Endothelial cell of umbilical vein (primary cell): ENCODE results near the gene AVL9. TPM values are rescaled to one million over a fixed set of nuclear protein-coding genes. Genes with fewer than 3 reads are reported as not detected.

Experiments used
- BruUV-seq: library from RNA; stranded (reverse); fragments of 400-500 nt; replicated peaks from 2 replicates; lab custom pipeline; 2021; lab: Mats Ljungman, UMichigan
- CTCF ChIA-PET: fragments of 300-600, 350-600 bp; sonication (Branson Sonifier 250); formaldehyde crosslinking; loops from one replicate; lab custom pipeline; 2021; ENCODE audit warnings: antibody characterized with exemption, inconsistent platforms; lab: Charles Lee
- POLR2A ChIA-PET: fragments of 300-600, 350-600 bp; sonication (Branson Sonifier 250); formaldehyde crosslinking; loops from one replicate; lab custom pipeline; 2021; ENCODE audit warnings: antibody characterized with exemption, inconsistent platforms; lab: Charles Lee
- DNase-seq: peaks from one replicate; pipeline ENCODE4 v3.0.0-alpha.2; 2011; ENCODE audit warnings: low read depth, low spot score
- FAIRE-seq: peaks from 2 replicates; lab custom pipeline; 2011; peaks lifted over from hg19 to GRCh38; lab: Jason Lieb, UNC
- H2AFZ ChIP-seq: 2 replicates; pipeline ENCODE4 v1.6.0; 2012; ENCODE audit warnings: low read depth, low read length, control low read depth, inconsistent platforms
- H3K27ac ChIP-seq: 2 replicates; pipeline ENCODE4 v1.5.1; 2011; ENCODE audit warnings: low read depth, mild to moderate bottlenecking, control low read depth, low read length, moderate library complexity; ENCODE audit not compliant: insufficient read depth
- H3K27me3 ChIP-seq, 2 experiments: 2 replicates each; pipeline versions ENCODE4 v1.6.0 to v1.6.1; 2011; ENCODE audit warnings: low read length in 2 of 2, mixed read lengths in 1 of 2; ENCODE audit not compliant: control insufficient read depth in 2 of 2, insufficient read depth in 2 of 2
- H3K36me3 ChIP-seq, 2 experiments: 2 replicates in 1 of 2; 3 replicates in 1 of 2; pipeline ENCODE4 v1.5.1; 2011; ENCODE audit warnings: low read length in 2 of 2, mild to moderate bottlenecking in 1 of 2, moderate library complexity in 1 of 2; ENCODE audit not compliant: control insufficient read depth in 2 of 2, insufficient read depth in 2 of 2; ENCODE audit errors: extremely low read depth in 1 of 2
- H3K4me1 ChIP-seq: 3 replicates; pipeline ENCODE4 v1.5.1; 2011; ENCODE audit warnings: mild to moderate bottlenecking, low read length; ENCODE audit not compliant: control insufficient read depth, insufficient read depth; ENCODE audit errors: extremely low read depth
- H3K4me2 ChIP-seq: 2 replicates; pipeline ENCODE4 v1.6.1; 2011; ENCODE audit warnings: low read length, control low read depth, mixed read lengths; ENCODE audit not compliant: insufficient read depth
- H3K4me3 ChIP-seq, 3 experiments: fragments of 200-600 bp in 1 of 3; sonication (generic), shearing (Covaris generic) in 1 of 3; replicated peaks in 1 of 3; 2 replicates each; pipeline ENCODE4 v1.5.1; 2011 to 2016; ENCODE audit warnings: control low read depth in 3 of 3, low read length in 3 of 3, mild to moderate bottlenecking in 2 of 3, inconsistent platforms in 1 of 3, low read depth in 1 of 3, moderate library complexity in 1 of 3; ENCODE audit not compliant: insufficient read depth in 1 of 3
- H3K79me2 ChIP-seq: 2 replicates; pipeline ENCODE4 v1.6.0; 2012; ENCODE audit warnings: low read length, inconsistent platforms; ENCODE audit not compliant: control insufficient read depth, insufficient read depth
- H3K9ac ChIP-seq: replicated peaks from 2 replicates; pipeline ENCODE3; 2011; ENCODE audit warnings: low read length, control low read depth; ENCODE audit not compliant: insufficient read depth; ENCODE audit errors: extremely low read depth
- H3K9me1 ChIP-seq: replicated peaks from 3 replicates; pipeline ENCODE4 v1.6.0; 2011; ENCODE audit warnings: mild to moderate bottlenecking, low read length; ENCODE audit not compliant: control insufficient read depth, insufficient read depth; ENCODE audit errors: extremely low read depth
- H3K9me3 ChIP-seq: replicated peaks from 2 replicates; pipeline ENCODE4 v1.5.1; 2012; ENCODE audit warnings: low read length, inconsistent platforms; ENCODE audit not compliant: control insufficient read depth, insufficient read depth
- H4K20me1 ChIP-seq: replicated peaks from 2 replicates; pipeline ENCODE3; 2011; ENCODE audit warnings: mild to moderate bottlenecking, low read length; ENCODE audit not compliant: control insufficient read depth, insufficient read depth; ENCODE audit errors: extremely low read depth
- CTCF ChIP-seq, 2 donors: IDR thresholded peaks; 1 replicate in 1 of 2; 2 replicates in 1 of 2; pipeline ENCODE4 v1.5.1; 2011; ENCODE audit warnings: low read length in 2 of 2, mild to moderate bottlenecking in 2 of 2, moderate library complexity in 2 of 2, control low read depth in 1 of 2, inconsistent platforms in 1 of 2, low read depth in 1 of 2; ENCODE audit not compliant: insufficient read depth in 1 of 2; ENCODE audit errors: extremely low read depth in 1 of 2
- EZH2 ChIP-seq: IDR thresholded peaks from 2 replicates; pipeline ENCODE4 v1.6.1; 2012; ENCODE audit warnings: borderline replicate concordance, low read depth, mild to moderate bottlenecking, moderate library complexity, low read length, inconsistent platforms; ENCODE audit not compliant: severe bottlenecking
- FOS ChIP-seq: IDR thresholded peaks from 2 replicates; pipeline ENCODE4 v1.6.1; 2011; ENCODE audit warnings: mild to moderate bottlenecking, low read length, moderate library complexity, borderline replicate concordance; ENCODE audit not compliant: insufficient read depth
- GATA2 ChIP-seq: IDR thresholded peaks from 2 replicates; pipeline ENCODE4 v1.7.0; 2011; ENCODE audit warnings: low read depth, mild to moderate bottlenecking, moderate library complexity, mixed read lengths, low read length; ENCODE audit not compliant: insufficient read length, insufficient read depth
- JUN ChIP-seq: IDR thresholded peaks from 2 replicates; pipeline ENCODE4 v1.6.1; 2011; ENCODE audit warnings: borderline replicate concordance, low read depth; ENCODE audit not compliant: insufficient read length, insufficient read depth
- MAX ChIP-seq: IDR thresholded peaks from 2 replicates; pipeline ENCODE4 v1.6.1; 2011; ENCODE audit not compliant: insufficient read depth, insufficient read length
- MYC ChIP-seq: IDR thresholded peaks from one replicate; pipeline ENCODE4 v1.6.1; 2011; ENCODE audit warnings: mild to moderate bottlenecking, low read depth, low read length
- POLR2A ChIP-seq: IDR thresholded peaks from 2 replicates; pipeline ENCODE4 v1.6.1; 2012; ENCODE audit warnings: low read depth, mild to moderate bottlenecking, control low read depth, low read length
- POLR2AphosphoS5 ChIP-seq: IDR thresholded peaks from 2 replicates; pipeline ENCODE4 v1.6.1; 2012; ENCODE audit warnings: low read depth, mild to moderate bottlenecking, control low read depth, low read length, moderate library complexity; ENCODE audit not compliant: insufficient read depth
- dilution Hi-C: fragments of 300-500 bp; cut with MboI; formaldehyde crosslinking; loops from one replicate; pipeline ENCODE4 v1.15.0; 2019; ENCODE audit warnings: low sequenced_read_pairs; ENCODE audit not compliant: extremely low pct_ligation_motif_present
- intact Hi-C: fragments of 100-400 bp; cut with micrococcal nuclease; formaldehyde crosslinking; loops from one replicate; pipeline ENCODE4 v1.10.0; 2022
- polyA plus RNA-seq, 4 experiments: library from polyadenylated mRNA; depleted of rRNA in 3 of 4; stranded (reverse) in 3 of 4; unstranded in 1 of 4; fragments of >200 nt; gene quantifications; 2 replicates each; pipeline versions ENCODE4 v1.2.1 to v1.2.3, GENCODE V29; 2011 to 2012; ENCODE audit warnings: missing spikeins in 1 of 4
- total RNA-seq: library from RNA; stranded (reverse); gene quantifications from 2 replicates; pipeline ENCODE4 v1.2.3, GENCODE V29; 2021

AVL9 gene
- total and polyA plus RNA-seq, 2 donors (not counting 3 experiments of a cell fraction or from before 2014, with no cell fraction given): 12.7 to 42.5 TPM

GRCh38 chr7:32481921-32482320 is 13.4 kb upstream of the AVL9 start:
- no TSS peak for BruUV-seq
- Histone ChIP-seq H3K9ac (no peak overlapping the region), H2AFZ (no peak overlapping the region), H3K27ac (no peak overlapping the region), H3K9me3 (no peaks in the 10 kb centered on the region), H3K9me1 (no peaks in the 10 kb centered on the region), H3K36me3 (no peaks in the 10 kb centered on the region), H3K27me3 (no peaks in the 10 kb centered on the region), H3K79me2 (no peaks in the 10 kb centered on the region), H3K4me1 (peaks cover 6% of the 10 kb centered on the region), H3K4me2 (no peak overlapping the region), H4K20me1 (no peaks in the 10 kb centered on the region), H3K4me3 (no peak overlapping the region)
- POLR2A ChIA-PET: no interaction called here
- FAIRE-seq (no peak), DNase-seq (no peak)
- dilution Hi-C loops (no loop called here), intact Hi-C loops (no loop called here)
- CTCF ChIA-PET: no interaction called here
- TF ChIP-seq JUN (no peak), POLR2AphosphoS5 (no peak), POLR2A (no peak), EZH2 (no peak), MAX (no peak), MYC (no peak), CTCF (IDR thresholded peaks at IDR 0.05; ENCODE audit: extremely low read depth in 1 of 2, insufficient read depth in 1 of 2, low read depth in 1 of 2, low read length in 2 of 2) (no peak), GATA2 (no peak), FOS (no peak)
